SHP77 (cell line): Measurements from ENCODE around the gene CNPY1.

Experiments
- DNase-seq, 2 experiments: peaks; one replicate each; lab custom pipeline; 2025; lab: John Stamatoyannopoulos, UW

Gene CNPY1

GRCh38 chr7:155488483-155489127, 57.8 kb downstream of the CNPY1 start:
- no peak for DNase-seq

- DNase-seq, result no peak
These were observed 58.6 kb downstream of the CNPY1 start for GRCh38 chr7:155487509-155488482.

- no peak for DNase-seq
These were observed 59.4 kb downstream of the CNPY1 start for GRCh38 chr7:155486783-155487508.

GRCh38 chr7:155484483-155485399, 61.6 kb downstream of the CNPY1 start:
- no peak for DNase-seq

- no peak for DNase-seq
These were observed 62.5 kb downstream of the CNPY1 start for GRCh38 chr7:155483868-155484325.

GRCh38 chr7:155483245-155483644, 63.1 kb downstream of the CNPY1 start:
- no peak for DNase-seq

- DNase-seq, result no peak
These were observed 63.7 kb downstream of the CNPY1 start for GRCh38 chr7:155482511-155483183.

- no peak for DNase-seq
These were observed 64.6 kb downstream of the CNPY1 start for GRCh38 chr7:155481764-155482163.

- DNase-seq, result no peak
These were observed 68.9 kb downstream of the CNPY1 start for GRCh38 chr7:155477476-155477875.

GRCh38 chr7:155471718-155472117, 74.6 kb downstream of the CNPY1 start:
- DNase-seq, result no peak

GRCh38 chr7:155470686-155471638, 75.4 kb downstream of the CNPY1 start:
- DNase-seq, result no peak

GRCh38 chr7:155470186-155470487, 76.2 kb downstream of the CNPY1 start:
- no peak for DNase-seq

- DNase-seq, result no peak
These were observed 76.8 kb downstream of the CNPY1 start for GRCh38 chr7:155469311-155470185.

- DNase-seq, result no peak
These were observed 77.6 kb downstream of the CNPY1 start for GRCh38 chr7:155468785-155469148.

- no peak for DNase-seq
These were observed 78.2 kb downstream of the CNPY1 start for GRCh38 chr7:155467846-155468784.

GRCh38 chr7:155466814-155467733, 79.3 kb downstream of the CNPY1 start:
- DNase-seq, result no peak
